Right lobe of liver (tissue), 4 donors: ENCODE results near the gene PTGFRN.

Source experiments
- CTCF ChIP-seq, 4 donors: fragments of 200-600 bp in 3 of 4; fragments of 450-650 bp in 1 of 4; IDR thresholded peaks; one replicate each; pipeline versions ENCODE4 v1.5.1 to v1.8.0; 2016 to 2022; ENCODE audit warnings: antibody characterized with exemption in 4 of 4, mild to moderate bottlenecking in 2 of 4
- POLR2A ChIP-seq: fragments of 450-650 bp; IDR thresholded peaks from one replicate; pipeline ENCODE4 v1.6.1; 2017; ENCODE audit warnings: antibody characterized with exemption, mild to moderate bottlenecking
- donor health status: DM: no; HTN: no; CAD: no.
- donor health status: DM: no; HTN: no; CAD: no.
- donor health status: DM: no; HTN: yes; CAD: no.

GRCh38 chr1:116991918-116992317, 82.2 kb downstream of the PTGFRN start:
- TF ChIP-seq CTCF (IDR thresholded peaks at IDR 0.05) (no peak), POLR2A (no peak)
